Activated CD4-positive, alpha-beta T cell treated with anti-CD3 and anti-CD28 coated beads, Interleukin-2, amount 50 U/mL, for 48 hours (primary cell): ENCODE measurements around the gene ZNF516.

Source experiments
- DNase-seq, 2 experiments: peaks; one replicate each; pipeline ENCODE4 v3.0.0-alpha.2; 2020

ZNF516 gene

DNA sequence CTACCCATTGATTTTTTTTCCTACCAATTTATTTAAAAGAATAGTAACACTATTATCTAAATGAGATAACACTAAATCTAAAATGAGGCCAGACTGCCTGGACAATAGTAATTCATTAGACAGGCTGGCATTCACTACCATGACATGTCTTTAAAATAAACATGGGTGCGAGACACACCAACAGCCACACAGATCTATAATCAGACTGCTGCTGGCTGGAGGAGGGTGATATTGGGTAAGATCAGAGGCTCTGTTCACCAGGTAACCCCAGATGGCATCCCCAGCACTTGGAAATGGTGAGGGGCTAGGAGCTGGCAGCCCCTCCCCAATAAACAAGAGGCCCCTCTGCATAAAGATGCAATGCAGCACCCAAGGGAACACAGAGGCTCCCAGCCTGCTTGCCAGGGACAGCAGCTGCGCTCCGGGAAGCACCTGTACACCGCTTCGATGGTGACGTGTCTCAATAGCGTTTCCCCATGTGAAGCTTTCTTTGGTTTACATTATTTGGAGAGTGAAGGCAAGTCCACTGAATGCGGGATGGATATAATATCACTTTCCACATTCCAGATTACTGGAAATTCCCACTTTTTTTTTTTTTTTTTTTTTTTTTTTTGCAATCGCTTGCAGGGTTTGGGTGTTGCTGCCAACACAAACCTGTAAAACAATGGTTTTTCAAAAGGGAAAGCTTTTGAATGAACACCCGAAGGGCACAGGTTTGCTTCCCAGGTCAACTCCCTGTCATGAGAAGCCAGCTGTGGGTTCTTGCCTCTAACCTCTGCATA, 159.0 kb downstream of the ZNF516 start:
- no peak for DNase-seq

DNA sequence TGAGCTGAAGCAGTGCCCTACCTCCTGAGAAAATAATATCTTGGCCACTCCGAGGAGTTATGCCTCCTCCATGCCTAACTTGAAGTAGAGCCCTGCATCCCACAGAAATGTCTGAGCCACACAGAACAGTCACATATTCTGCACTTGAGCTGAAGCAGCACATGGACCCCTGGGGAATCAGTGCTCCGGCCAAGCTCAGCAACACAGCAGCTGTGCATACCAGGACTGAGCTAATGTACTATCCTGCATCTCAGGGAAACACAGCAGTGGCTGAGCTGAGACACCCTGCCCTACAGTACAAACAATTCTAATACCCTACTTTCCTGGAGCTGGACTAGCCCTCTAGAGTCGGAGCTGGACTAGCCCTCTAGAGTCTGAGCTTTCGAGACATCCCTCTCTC, 166.9 kb downstream of the ZNF516 start:
- no peak for DNase-seq

DNA sequence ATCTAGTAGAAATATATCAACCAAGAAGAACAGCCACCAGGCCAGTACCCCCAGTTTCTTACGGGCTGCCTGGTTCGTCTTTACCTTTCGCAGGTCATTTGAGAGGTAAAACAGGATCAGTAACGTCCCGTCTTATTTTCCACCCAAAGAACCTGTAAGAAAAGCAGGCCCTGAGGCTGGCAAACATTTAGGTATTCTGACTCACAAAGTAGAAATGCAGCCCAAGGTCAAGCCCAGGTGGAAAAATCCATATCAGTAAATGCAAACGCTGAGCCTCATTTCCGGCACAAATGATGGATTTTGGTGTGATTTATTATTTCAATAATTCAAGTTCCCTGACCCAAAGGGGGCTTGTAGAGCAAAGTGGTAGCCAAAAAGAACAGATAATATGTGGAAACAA, 171.2 kb downstream of the ZNF516 start:
- no peak for DNase-seq

DNA sequence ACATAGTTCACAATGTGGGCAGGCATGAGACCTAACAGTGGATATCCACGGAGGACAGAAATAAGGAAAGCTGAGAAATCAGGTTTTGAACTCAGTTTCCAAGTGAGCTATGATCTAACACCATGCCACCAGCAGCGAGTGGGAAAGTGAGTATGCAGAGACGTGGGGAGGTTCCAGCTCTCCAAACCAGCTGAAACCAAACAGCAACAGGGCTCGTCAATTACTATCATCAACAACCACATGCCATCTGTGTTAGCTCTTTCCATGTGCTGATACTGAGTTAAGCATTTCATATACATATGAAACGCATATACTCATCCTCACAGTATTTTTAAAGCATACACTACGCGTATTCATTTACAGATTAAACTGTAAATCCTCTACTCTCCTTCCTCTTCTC, 172.4 kb downstream of the ZNF516 start:
- DNase-seq = no peak

DNA sequence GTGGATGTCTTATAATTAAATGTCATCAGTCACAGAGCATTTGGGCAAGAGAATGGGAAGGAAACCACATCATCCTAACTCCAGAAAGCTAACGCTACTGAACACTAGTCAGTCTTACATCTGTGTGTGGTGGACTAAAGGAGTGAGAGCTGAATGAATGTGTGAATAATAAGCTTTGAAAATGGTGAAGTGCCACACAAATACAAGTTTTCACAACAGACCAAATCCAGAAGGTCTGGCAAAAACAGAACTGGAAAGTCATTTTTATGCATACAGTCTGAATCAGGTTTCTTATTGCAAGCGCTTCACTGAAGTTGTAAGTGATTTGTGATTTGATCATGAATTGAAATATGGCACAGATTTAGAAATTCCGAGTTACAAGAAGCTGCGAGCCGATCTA, 175.7 kb downstream of the ZNF516 start:
- DNase-seq = no peak

DNA sequence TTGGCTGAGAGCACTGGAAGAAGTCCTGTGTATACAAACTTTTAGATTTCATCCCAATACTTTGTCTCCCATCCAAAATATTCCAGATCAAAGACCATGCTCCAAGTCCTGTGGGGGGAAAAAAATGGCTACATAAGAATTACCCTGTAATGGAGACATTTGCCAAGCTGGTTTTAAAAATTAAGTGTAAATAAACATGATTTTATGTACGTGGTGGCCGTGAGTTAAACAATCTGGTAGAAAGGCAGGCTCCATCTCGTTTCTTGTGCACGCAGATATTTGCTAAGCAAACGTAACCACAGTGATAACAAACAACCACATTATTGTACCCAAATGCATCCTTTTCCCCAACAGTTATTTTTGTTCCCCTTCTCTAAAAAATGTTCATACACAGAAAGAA, 176.4 kb downstream of the ZNF516 start:
- no peak for DNase-seq

DNA sequence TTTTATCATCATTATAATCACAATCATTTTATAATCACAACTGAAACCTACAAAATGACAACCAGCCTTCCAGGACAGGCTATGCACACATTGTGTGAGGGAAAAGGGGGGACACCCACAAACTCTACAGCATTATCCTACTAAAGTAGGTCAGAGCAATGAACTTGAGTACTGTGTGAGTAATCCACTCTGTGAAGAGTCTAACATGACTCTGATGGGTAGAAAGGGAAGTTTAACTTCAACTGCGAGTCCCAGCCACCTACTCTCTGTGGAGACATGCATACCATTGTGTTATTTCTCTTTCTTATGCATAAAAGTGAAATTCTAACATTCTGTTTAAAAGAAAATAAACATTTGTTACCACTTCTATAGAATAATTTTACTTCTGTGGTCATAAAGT, 177.9 kb downstream of the ZNF516 start:
- DNase-seq = no peak

DNA sequence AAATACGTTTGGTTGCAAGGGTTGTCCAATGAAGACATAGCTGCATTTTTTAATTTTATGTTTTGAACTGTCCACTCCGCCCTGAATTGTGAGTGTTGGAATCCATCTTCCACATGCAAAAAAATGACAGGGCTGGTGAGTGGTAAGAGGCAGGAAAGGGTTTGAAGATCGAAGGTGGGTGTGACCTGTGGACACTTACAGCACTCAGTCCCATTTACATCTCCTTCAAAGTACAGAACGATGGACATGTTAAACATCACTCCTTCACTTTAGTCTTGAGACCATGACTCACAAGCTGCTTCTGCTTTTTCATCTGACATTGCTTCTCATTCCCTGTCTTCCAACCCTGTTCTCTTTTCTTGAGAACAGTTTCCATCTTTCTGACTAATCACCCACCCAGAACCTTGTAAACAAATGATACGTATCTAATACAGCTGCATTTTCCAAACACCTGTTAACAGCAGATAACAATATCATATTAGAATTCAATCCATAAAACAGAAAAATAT, 179.3 kb downstream of the ZNF516 start:
- no peak for DNase-seq

DNA sequence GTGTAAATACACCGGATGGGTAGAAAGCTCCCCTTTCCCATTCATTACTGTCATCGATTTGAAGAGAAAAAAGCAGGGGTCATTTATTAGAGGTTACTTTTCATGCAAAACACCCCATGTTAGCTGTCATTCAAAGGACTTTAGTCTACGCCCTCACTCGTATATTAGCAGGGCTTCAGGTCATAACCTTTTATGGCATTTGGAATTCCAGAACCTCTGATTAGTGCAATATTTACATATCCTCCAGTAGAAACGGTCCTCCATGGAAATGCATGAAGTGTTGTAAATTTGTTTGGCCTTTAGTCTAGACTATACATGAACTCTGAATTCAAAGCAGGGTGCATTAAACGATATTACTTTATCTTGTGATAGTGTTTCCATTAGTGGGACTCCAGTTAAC, 180.5 kb downstream of the ZNF516 start:
- no peak for DNase-seq

DNA sequence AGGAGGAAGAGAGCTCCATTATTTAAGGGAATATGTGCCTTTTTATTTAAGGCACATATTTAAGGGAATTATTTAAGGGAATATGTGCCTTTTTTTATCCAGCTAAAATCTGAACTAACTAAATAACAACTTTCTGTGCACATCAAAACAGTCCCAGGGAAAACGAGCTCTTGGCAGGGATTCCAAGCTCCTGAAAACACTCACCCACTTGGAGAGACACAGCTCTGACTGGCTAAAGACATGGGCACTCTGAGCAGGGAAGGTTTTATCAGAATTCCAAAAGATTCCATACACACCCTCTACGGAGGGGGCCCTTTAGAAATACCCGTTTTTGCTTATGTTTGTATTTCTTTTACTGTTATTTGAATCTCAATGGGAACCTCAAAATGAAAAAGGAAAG, 181.0 kb downstream of the ZNF516 start:
- no peak for DNase-seq
